Glutamatergic neuron (in vitro differentiated cells): ENCODE data around the gene FAM177A1. TPM values are rescaled to one million over a fixed set of nuclear protein-coding genes. Genes with fewer than 3 reads are reported as not detected.
"Not testable (repeated sequence)": the region's sequence is repeated elsewhere in the genome, so short reads cannot be mapped to it uniquely, and the experiment has no call there.

ENCODE experiments used
- DNase-seq: peaks from one replicate; pipeline ENCODE4 v3.0.0; 2022
- H3K27ac Mint-ChIP-seq: one replicate; pipeline ENCODE4 v1.8.0; 2020; ENCODE audit warnings: mild to moderate bottlenecking, mixed read lengths, inconsistent platforms; ENCODE audit not compliant: unreplicated experiment
- H3K27me3 Mint-ChIP-seq: one replicate; pipeline ENCODE4 v1.8.0; 2020; ENCODE audit warnings: mild to moderate bottlenecking, moderate library complexity, mixed read lengths, inconsistent platforms; ENCODE audit not compliant: unreplicated experiment
- H3K36me3 Mint-ChIP-seq: one replicate; pipeline ENCODE4 v1.8.0; 2020; ENCODE audit warnings: mild to moderate bottlenecking, mixed read lengths, inconsistent platforms; ENCODE audit not compliant: unreplicated experiment
- H3K4me1 Mint-ChIP-seq: one replicate; pipeline ENCODE4 v1.8.0; 2020; ENCODE audit warnings: mild to moderate bottlenecking, low read depth, mixed read lengths, inconsistent platforms; ENCODE audit not compliant: unreplicated experiment
- H3K4me3 Mint-ChIP-seq: one replicate; pipeline ENCODE4 v1.8.0; 2020; ENCODE audit warnings: mild to moderate bottlenecking, mixed read lengths, inconsistent platforms; ENCODE audit not compliant: unreplicated experiment
- H3K9me3 Mint-ChIP-seq: one replicate; pipeline ENCODE4 v1.8.0; 2020; ENCODE audit warnings: mild to moderate bottlenecking, moderate library complexity, mixed read lengths, inconsistent platforms; ENCODE audit not compliant: unreplicated experiment
- total RNA-seq: library from RNA; stranded (reverse); fragmentation: NEBNext Ultra II Directional; extraction: Animal tissue kit (Norgen Biotek cat#: 25700); gene quantifications from one replicate; pipeline ENCODE4 v1.2.1, GENCODE V29; 2021; ENCODE audit not compliant: unreplicated experiment
- TF ChIP-seq, protein P1 (sequence below): fragments of 200-600 bp; sonication (generic); IDR thresholded peaks from one replicate; pipeline ENCODE4 v1.5.0; 2021; ENCODE audit not compliant: partially characterized antibody, unreplicated experiment

FAM177A1 gene
- total RNA-seq, 1 donor from 2014 or later: 72.7 TPM

GRCh38 chr14:35088514-35088913 lies 42.4 kb downstream of the FAM177A1 start:
- no peak for DNase-seq
- TF ChIP-seq, protein P1, sequence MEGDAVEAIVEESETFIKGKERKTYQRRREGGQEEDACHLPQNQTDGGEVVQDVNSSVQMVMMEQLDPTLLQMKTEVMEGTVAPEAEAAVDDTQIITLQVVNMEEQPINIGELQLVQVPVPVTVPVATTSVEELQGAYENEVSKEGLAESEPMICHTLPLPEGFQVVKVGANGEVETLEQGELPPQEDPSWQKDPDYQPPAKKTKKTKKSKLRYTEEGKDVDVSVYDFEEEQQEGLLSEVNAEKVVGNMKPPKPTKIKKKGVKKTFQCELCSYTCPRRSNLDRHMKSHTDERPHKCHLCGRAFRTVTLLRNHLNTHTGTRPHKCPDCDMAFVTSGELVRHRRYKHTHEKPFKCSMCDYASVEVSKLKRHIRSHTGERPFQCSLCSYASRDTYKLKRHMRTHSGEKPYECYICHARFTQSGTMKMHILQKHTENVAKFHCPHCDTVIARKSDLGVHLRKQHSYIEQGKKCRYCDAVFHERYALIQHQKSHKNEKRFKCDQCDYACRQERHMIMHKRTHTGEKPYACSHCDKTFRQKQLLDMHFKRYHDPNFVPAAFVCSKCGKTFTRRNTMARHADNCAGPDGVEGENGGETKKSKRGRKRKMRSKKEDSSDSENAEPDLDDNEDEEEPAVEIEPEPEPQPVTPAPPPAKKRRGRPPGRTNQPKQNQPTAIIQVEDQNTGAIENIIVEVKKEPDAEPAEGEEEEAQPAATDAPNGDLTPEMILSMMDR: no peak
- H3K9me3 Mint-ChIP-seq: no peaks in the 10 kb centered on the region
- no peaks in the 10 kb centered on the region for H3K4me1 Mint-ChIP-seq
- no peaks in the 10 kb centered on the region for H3K36me3 Mint-ChIP-seq
- no peaks in the 10 kb centered on the region for H3K27me3 Mint-ChIP-seq
- no peak overlapping the region for H3K4me3 Mint-ChIP-seq
- no peak overlapping the region for H3K27ac Mint-ChIP-seq

DNA sequence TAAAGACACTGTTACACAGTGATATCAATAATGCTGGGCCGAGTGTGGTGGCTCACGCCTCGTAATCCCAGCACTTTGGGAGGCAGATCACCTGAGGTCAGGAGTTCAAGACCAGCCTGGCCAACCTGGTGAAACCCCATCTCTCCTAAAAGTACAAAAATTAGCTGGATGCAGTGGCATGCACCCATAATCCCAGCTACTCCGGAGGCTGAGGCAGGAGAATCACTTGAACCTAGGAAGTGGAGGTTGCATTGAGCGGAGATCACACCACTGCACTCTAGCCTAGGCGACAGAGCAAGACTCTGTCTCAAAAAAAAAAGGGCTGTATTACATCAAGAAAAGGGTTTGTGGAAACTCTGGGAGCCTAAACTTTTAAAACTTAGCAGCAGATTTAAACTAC lies 48.6 kb downstream of the FAM177A1 start:
- not testable (repeated sequence) for H3K36me3 Mint-ChIP-seq, H3K27ac Mint-ChIP-seq, H3K4me3 Mint-ChIP-seq, H3K4me1 Mint-ChIP-seq, H3K9me3 Mint-ChIP-seq, DNase-seq, H3K27me3 Mint-ChIP-seq

DNA sequence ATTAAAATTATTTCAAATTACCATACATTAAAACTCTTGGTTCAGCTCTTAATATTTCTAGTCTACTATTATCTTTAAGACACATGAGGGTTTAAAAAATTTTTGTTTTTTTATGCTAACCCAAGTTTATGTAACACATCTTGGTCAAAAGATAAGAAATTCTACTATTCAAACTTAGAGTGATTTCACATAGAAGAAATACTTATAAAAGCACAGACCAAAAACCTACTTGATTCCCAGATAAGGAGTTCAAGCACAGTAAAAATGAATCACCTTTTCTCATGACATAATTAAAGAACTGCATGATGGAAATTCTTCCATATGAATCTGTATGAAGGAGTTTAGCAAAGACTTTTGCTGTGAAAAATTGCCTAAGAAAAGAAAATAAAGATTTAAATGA lies 61.8 kb downstream of the FAM177A1 start:
- no peak for DNase-seq
- Mint-ChIP-seq H3K9me3 (no peaks in the 10 kb centered on the region), H3K4me1 (no peaks in the 10 kb centered on the region), H3K27me3 (no peaks in the 10 kb centered on the region), H3K4me3 (no peak overlapping the region), H3K27ac (no peak overlapping the region), H3K36me3 (peaks cover 13% of the 10 kb centered on the region)
- TF ChIP-seq, protein P1: no peak

DNA sequence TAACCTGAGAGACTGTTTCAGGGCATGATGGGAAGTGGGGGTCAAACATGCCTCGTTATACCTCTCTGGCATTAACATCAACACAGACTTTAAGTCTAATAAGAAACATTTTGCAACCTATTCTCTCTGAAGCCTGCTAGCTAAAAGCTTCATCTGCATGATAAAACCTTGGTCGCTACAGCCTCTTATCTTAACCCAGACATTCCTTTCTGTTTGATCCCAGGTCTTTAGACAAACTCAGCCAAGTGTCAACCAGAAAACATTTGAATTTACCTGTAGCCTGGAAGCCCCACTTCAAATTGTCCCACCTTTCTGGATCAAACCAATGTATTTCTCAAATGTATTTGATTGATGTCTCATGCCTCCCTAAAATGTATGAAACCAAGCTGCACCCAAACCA lies 66.6 kb downstream of the FAM177A1 start:
- H3K27ac Mint-ChIP-seq: no peak overlapping the region
- no peaks in the 10 kb centered on the region for H3K4me1 Mint-ChIP-seq
- H3K27me3 Mint-ChIP-seq: no peaks in the 10 kb centered on the region
- no peak overlapping the region for H3K4me3 Mint-ChIP-seq
- H3K9me3 Mint-ChIP-seq: no peaks in the 10 kb centered on the region
- TF ChIP-seq, protein P1: no peak
- DNase-seq: no peak
- H3K36me3 Mint-ChIP-seq: peaks cover 17% of the 10 kb centered on the region

DNA sequence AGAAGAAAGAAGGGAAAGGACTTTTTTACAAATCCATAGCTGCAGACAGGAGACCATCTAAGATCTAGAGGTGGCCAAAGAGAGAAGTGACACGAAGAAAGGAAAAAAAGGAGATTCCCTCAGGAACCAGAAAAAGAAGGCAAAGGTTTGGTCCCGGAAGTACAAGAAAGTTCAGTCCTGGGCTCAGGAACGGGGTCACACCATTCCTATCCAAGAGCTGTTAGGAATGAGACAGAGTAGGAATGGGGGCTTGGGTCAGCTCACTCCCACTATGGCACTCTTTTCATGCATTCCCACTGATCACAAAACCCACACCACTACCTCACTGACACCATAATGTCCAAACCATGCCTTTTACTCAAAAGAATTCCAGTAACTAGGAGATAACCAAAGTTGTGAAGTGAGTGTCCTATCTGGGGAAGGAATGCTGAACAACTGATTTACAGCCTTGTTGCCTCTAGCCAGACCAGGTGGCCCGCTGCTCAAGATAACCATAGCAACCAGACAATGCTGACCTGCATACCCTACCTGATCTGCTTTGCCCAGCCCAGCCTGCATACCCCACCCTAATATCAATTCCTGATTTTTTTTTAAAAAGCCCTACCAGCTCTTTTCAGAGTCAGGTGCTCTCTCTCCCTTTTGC lies 67.4 kb downstream of the FAM177A1 start:
- Mint-ChIP-seq H3K27me3 (no peaks in the 10 kb centered on the region), H3K27ac (no peak overlapping the region), H3K4me1 (no peaks in the 10 kb centered on the region), H3K9me3 (peaks cover 2% of the 10 kb centered on the region), H3K4me3 (no peak overlapping the region), H3K36me3 (peaks cover 17% of the 10 kb centered on the region)
- no peak for DNase-seq
- TF ChIP-seq, protein P1: no peak

- Mint-ChIP-seq H3K9me3 (peaks cover 2% of the 10 kb centered on the region), H3K27me3 (no peaks in the 10 kb centered on the region), H3K36me3 (peaks cover 17% of the 10 kb centered on the region), H3K27ac (no peak overlapping the region), H3K4me1 (no peaks in the 10 kb centered on the region), H3K4me3 (no peak overlapping the region)
- TF ChIP-seq, protein P1: no peak
- DNase-seq: no peak
Observed at GRCh38 chr14:35114036-35114435, 68.0 kb downstream of the FAM177A1 start.
